NCI-H187 treated with DMSO at 0.1 percent for 48 hours (cell line): ENCODE measurements around the gene NCK1.

ENCODE experiments used
- DNase-seq: peaks from one replicate; lab custom pipeline; 2025; lab: John Stamatoyannopoulos, UW

Gene NCK1

DNA sequence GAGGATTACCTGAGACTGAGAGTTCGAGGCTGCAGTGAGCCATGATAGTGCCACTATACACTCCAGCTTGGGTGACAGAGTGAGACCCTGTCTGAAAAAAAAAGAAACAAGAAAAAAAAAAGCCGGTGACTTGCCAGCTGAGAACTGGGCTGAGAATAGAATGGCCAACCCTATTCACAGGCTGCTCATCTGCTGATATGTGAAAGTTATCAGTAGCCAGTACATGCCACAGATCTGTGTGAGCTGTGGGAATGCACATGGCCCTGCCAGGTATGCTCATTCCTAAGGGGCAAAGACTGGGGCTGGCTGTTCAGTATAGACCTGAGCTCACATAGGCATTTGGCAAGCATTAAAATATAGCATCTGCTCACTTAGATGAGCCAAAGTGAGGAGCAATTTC is 126.6 kb downstream of the NCK1 start:
- no peak for DNase-seq

DNA sequence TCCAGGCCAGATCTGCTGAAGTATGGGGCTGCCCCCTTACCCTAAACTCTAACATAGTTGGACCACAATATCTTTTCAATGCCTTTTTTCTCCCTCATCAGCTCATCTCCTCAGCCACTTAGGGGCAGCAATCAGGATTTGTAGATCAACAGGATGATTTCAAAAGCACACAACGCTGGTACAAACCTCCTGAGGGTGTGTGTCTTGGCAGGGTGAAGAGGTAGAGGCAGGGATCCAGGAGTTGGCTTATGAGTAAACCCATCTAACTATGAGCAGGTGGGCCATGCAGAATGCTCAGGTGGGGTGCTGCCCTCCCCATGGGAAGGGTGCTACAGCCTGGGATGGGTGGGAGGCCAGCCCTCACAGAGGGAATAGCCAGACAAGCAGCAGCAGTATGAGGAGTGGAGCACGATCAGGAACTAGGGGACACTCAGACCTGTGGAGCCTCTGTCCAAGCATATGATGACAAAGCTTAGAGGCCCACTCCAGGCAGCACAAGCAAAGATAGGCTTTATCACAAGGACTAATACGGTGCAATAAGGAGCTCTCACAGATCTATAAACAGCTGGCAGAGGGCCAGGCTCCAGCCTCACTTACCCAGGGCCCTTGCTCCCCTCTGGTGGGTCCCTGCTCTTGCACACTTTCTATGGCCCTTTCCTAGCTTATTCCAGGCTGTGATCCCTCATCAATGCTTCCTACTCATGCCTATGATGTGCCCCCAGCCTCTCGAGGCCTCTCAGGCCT is 127.9 kb downstream of the NCK1 start:
- no peak for DNase-seq

DNA sequence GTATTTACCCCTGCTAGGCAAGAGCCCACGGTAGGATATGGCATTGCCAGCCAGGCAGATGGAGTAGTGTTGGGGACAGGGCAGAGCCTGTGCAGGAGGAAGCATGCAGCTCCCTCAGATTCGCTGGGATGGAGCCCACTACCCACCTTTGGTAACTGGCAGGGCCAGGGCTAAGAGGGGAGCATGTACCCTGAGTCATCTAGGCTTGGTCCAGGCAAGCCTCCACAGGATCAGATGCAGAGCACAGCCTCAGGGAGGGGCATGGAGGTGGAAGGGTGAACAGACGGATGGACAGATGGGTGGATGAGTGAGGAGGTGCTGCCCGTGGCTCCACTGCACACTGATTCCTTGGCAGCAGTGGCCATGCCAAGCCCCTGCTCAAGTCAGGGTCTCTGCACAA is 128.8 kb downstream of the NCK1 start:
- DNase-seq, result no peak

DNA sequence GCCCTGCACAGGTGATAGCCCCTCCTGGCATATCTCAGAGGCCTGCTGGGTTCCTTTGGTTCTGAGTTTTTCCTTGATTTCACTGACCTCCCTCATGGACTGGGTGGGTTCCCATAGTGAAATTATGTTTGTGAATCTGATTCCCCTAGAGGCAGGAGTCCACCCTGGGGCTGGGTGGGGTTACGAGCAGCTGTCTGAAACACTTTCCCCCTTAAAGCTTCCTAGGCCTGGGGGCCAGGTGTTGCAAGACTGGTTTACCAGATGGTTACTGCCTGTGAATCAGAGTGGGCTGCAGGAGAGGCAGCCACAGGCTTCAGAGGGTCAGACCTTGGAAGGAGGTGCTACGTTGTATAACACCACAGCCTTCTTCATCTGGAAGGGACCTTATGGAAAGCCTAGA is 130.1 kb downstream of the NCK1 start:
- no peak for DNase-seq

DNA sequence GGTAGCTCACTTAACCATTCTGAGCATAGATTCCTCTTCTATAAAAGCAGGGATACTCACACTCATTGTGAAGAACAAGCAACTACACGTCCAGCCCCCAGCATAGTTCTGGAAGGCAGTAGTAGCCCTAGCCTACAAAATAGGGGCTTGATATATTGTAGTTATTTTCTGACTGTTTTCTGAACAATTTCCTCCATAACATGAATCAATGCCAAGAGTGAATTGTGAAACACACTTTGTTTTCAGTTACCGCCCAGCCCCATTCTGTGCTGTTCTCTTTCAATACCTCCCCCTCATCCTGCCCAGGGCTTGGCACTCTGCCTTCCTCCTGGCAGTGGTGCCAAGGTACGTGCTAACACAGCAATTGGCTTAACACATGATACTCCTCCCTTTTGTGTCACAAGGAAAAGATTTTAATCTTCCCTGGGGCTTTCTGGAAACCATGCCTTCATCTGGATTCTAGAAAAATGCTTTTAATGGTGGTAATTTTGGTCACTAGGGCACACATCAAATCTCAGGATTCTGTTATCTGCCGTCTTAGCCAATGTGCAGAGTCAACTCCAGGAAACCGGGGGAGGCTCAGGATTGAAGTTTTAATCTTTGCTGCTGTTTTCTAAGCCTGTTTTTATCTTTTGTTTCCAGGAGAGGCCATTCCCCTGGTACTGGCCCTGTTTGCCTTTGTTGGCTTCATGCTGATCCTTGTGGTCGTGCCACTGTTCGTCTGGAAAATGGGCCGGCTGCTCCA is 132.9 kb downstream of the NCK1 start:
- no peak for DNase-seq

DNA sequence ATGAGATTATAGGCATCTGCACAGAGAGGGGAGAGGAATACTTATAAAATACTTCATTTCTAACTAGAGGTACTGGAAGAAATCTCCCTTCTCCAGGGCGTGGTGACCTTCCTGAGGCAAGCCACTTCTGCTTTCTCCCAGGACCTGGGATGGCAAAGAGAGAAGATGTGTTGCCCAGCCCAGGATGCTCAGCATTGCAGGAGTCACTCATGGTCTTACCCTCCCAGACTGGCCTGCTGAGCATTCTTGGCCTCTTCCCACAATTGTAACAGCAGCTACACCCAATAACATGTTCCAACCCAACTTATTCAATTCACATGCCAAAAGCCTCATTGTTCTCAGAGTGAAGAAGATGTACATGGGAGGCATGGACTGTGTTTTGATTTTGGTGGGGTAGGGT is 133.6 kb downstream of the NCK1 start:
- DNase-seq, result no peak
